HG03175 (cell line): ENCODE results near the gene SPSB1.

Experiments
- ATAC-seq: cut with Tn5 transposase; IDR thresholded peaks from one replicate; pipeline ENCODE4 v1.9.1; 2021; ENCODE audit warnings: mild to moderate bottlenecking, moderate library complexity; ENCODE audit not compliant: unreplicated experiment

Gene SPSB1

DNA sequence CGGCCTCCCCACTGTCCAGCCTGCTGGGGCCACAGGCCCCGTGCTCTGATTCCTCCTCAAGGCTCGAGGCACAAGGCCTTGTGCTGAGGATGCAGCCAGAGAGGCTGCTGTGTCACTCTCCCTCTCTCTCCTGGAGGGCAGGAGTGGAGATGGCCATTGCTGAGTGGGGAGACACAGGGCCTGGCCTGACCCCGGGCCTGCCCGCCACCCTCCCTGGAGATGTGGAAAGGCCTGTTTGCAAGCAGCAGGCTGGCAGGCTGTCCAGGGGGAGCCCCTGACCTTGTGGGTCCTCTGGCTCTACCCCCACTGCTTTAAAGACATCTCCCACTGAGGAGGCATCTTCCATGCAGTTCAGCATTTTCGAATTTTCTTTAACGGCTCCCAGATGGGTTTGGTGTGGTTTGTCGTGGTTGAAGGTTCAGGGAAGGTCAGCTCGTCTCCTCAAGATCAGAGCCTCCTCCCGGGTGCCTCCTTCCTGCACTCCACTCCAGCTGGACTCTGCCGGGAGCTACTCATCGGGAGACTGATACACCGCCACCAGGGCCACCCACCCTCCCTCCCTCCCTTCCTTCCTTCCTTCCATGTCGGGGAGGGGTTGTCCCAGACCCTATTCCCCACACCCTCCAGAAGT, 69.1 kb downstream of the SPSB1 start:
- no peak for ATAC-seq

- ATAC-seq: no peak
These were observed 69.8 kb downstream of the SPSB1 start for GRCh38 chr1:9362488-9362887.

DNA sequence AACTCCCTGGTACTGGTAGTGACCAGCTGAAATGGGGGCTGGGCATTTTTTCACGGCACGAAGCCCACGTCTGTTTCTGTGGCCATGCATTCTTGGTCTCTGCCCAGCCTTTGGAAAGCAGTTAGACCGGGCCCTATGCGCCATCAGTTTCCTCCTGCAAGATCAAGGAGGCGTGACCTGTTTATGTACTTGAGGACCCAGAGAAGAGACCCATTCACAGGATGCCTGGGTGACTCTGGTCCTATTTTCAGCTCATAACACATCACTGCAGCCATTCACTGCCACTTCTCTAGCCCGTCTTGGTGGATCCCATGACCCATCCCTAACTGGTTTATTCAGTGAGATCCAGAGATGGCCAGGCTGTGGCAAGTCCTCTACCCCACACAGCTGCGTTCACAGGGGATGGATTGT, 70.4 kb downstream of the SPSB1 start:
- no peak for ATAC-seq

- ATAC-seq: no peak
These were observed 73.6 kb downstream of the SPSB1 start for GRCh38 chr1:9366298-9366697.

DNA sequence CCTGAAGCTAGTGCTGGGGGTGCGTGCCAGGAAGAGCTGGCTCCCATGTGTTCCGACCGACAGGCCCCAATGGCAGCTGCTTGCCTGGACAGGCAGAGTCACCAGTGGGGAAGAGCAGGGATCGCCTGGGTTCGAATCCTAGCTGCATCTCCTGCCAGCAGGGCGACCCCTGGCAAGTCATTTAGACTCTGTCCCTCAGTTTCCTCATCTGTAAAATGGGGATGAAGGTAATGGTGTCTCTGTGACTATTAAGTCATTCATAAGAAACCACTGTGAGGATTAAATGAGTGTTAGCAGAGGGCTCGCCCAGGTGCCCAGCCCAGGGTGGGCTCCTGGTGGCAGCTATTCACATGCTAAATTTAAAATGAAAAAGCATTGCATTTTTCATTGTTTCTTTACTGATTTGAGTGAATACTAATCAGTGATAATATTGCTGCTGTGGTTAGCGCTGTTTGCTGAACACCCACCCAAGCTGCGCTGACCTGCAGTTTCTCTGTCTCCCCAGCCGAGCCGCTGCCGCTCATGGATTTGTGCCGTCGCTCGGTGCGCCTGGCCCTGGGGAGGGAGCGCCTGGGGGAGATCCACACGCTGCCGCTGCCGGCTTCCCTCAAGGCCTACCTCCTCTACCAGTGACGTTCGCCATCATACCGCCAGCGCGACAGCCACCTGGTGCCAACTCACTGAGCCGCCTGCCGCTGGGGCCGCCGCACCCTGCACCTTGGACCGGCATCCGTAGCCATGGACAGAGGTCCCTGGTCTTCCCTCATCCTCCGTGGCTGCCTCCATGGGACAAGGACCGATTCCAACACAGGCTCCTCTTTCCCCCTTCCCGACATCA, 74.5 kb downstream of the SPSB1 start:
- no peak for ATAC-seq

- no peak for ATAC-seq
These were observed 75.1 kb downstream of the SPSB1 start for GRCh38 chr1:9367806-9368205.

DNA sequence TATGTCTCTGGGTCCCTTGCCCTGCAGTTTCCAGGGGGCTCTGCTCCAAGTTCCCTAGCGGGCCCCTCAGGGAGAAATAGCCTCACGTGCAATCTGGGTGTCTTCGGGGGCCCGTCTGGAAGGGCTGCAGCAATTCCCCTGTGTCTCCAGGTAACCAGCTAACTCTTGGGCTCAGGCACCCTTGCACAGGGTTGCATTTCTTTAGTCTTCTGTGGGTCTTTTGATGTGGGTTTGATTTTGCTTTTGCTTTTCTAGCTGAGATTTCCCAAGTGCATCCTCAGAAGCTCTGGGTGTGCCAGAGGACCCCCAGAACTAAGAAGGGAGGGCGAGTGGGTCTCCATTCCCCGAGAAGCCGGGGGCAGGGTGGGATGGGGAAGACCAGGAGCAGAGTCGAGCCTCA, 75.7 kb downstream of the SPSB1 start:
- ATAC-seq: no peak

- ATAC-seq: no peak
These were observed 77.5 kb downstream of the SPSB1 start for GRCh38 chr1:9369964-9370788.

DNA sequence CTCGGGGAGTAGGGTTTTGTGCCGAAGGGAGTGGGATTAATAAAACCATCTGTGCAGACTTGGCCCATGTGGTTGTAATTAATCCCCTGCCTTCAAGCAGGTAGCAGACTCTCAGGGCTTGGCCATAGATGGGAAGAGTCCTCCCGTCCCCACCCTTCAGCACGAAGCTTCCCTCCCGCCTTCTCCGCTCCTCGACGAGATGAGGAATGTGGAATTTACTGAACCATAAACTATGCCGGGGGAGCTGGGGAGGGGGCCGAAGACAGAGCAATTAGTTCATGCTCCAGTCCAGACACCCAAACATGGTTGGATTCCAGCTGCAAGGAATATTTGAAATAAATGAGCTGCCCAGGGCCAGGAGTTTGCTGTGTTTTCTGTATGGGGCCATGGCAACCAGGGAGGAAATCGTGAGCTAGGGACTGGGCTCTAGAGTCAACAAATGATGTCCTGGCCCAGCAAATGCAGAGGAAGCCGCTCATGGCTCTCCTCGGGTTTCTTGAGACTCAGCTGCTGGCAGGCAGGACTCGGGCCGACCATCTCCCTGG, 78.8 kb downstream of the SPSB1 start:
- no peak for ATAC-seq

GRCh38 chr1:9371951-9372350, 79.3 kb downstream of the SPSB1 start:
- ATAC-seq: no peak

DNA sequence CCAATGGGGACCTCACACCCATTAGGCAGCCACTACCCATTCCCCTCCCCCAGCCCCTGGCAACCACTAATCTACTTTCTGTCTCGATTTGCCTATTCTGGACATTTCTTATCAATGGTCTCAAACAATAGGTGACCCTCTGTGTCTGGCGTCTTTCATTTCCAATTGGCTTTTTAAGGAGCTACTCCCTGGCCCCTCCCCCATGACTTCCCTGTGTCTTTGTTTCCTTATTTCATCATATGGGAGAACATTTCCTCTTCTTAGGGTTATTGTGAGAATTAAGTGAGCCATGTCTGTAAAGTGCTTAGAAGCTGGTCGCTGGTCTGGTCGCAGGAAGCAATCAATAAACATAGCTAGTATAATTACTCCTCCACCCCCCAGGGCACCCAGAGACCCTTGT, 80.9 kb downstream of the SPSB1 start:
- ATAC-seq: no peak

DNA sequence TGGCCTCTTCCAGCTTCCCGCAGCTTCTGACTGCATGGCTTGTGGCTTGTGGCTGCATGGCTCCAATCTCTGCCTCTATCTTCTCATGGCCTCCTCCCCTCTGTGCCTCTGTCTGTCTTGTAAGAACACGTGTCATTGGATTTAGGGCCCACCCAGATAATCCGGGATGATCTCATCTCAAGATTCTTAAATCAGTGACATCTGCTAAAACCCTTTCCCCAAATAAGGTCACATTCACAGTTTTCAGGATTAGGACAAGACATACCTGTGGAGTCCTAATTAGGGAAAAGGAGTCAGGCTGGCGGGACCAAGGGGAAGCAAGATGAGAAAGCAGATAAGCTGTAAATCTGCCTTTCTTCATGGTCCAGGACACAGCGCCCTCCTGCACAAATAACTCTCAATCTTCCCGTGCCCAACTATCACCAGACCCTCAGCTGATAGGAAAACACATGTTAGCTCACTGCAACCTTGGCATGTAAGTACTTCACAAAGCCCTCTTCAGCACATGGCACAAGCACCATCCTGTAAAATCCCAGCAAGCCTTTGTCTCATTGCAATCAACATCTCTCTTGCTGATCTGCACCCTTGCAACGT, 82.2 kb downstream of the SPSB1 start:
- no peak for ATAC-seq

DNA sequence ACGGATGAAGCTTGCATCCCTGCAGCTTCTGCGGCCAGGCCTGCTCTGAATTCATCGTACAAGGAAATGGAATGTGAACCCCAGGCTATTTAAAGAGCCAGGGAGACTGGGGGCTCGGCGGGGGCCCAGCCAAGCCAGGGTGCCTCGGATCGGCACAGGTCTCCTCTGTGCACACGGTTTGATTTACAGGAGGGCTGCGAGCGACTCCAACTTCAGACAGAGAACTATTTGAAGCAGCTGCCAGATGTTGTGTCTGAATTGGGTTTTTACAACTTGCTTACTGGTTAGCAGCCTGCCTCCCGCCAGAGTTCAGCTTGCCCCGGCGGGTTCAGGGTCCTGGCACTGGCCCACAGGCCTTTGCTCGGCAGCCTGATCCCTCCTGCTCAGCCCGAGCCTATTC, 83.2 kb downstream of the SPSB1 start:
- no peak for ATAC-seq

GRCh38 chr1:9376430-9376829, 83.7 kb downstream of the SPSB1 start:
- no peak for ATAC-seq

GRCh38 chr1:9376886-9377333, 84.2 kb downstream of the SPSB1 start:
- no peak for ATAC-seq

DNA sequence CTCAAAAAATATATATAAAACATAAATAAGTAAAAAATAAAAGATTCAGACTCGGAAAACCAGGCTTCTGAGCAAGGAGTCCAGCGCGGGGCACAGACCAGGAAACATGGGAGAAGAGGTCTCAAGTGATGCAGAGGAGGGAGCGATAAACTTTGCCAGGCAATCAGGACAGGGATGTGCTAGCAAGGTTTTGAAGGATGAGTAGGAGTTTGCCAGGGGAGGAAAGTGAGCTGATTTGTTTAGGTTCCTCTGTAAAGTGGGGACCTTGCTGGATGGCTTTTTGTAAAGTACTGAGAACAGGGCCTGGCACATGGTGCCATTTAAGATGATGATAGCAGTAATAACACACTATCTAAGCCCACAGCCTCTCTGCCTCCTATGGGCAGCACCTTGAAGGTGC, 86.1 kb downstream of the SPSB1 start:
- no peak for ATAC-seq

- no peak for ATAC-seq
These were observed 88.0 kb downstream of the SPSB1 start for GRCh38 chr1:9380711-9381110.

DNA sequence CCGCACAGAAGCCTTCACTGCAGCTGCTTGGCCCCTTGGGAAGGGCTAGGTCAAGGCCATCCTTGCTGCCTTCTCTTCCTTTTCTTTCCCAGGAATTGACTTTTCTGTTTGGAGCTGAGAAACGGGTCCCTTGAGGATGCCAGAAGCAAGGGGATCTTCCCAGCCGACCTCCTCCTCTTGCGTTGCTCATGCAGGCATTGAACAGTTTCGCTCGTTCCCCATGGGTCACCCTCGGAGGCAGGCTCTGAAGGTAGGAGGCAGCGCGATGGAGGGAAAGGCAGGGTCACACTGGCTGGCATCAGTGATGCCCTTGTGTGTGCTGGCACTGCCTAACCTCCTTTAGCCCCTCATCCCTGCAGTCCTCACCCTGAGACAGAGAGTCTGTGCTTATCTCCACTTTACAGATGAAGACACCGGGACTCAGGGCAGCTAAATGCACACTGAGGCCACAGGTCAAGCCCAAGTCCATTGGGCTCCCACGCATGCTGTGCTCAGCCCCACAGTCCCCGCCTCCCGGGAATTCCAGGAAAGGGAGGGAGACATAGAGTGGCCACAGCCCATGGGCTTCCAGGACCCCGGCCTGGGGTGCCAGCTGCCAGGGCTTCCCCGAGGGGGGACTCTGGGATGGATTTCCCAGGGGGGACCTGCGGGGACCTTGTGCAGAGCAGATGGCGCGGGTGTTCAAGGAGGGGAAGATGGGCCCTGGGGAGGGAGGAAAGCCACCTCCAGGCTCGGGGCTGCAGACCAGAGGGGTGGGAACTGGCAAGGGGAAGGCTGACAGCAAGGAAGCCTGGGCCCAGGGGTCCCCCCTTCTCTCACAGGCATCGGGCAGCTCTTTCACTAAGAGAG, 90.2 kb downstream of the SPSB1 start:
- no peak for ATAC-seq

DNA sequence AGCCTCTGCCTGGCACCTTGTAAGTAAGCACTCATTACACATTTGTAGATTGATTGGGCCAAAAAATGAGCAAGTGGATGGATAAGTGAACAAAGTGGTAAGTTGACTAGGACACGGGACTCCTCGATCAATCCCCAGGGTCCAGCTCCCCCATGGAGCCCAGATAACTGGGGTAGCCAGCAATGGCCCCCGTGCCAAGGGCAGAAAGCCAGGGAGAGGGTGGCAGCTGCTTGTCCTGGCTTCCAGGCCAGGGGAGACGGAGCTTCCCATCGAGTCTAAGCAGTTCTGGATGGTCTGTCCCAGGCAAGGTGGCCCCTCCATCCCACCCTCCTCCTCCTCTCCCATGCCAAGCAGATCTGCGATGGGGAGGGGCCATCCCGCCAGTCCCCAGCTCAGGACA, 91.4 kb downstream of the SPSB1 start:
- ATAC-seq: no peak

DNA sequence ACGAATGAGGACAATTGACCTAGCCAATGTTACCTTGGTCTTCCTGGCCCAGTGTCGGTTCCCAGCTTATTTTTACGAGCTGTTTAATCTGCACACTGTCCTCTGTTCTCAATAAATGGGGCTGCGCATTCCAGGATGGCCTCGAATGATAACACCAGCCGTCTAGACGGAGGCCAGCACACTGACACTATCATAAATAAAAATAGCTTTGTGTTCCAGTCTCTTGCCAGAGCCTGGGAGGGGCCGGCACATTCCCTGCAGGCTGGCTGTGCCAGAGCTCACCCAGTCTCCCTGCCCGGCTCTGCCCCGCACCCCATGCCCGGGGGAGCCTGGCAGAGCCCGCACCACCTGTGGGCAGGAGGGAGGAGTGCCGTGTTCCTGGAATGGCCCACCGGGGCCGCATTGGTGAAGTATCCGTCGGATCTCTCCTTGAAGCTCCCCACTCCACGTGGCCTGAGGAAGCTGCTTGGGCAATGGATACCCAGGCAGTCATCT, 92.1 kb downstream of the SPSB1 start:
- no peak for ATAC-seq
